Measurements from ENCODE around the gene UNC5B.

DNA sequence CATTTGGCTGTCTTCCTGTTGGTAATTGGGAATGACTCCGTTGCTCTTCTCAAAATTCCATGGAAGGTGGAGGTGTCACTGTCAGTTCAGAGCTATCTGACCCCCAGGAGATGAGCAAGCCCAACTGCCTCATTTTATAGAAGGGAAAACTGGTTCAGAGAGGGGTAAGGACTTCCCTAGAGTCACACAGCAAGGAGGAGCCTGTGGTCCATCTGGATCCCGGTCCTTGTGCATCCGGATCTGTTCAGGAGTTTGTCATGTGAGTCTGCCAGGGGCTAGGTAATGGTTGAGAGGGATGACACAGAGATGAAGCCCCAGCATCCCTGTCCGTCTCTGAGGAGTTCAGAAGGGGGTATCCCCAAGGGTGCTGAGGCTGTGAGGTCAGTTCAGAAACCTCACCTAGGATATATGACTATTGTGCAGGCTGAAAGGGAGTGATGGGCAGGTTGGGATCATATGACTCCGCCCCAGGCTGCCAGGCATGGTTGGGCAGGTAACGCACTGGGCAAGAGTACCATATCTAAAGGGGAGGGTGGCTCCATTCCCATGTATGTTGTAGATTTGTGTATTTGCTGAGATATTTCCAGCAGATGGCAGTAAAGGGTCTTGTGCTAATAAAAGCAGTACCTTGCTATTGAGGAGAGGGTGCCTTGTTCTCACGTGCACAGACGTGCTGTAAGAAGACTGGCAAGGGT lies 90.7 kb downstream of the UNC5B start:
- TF ChIP-seq POLR2AphosphoS5 (IDR thresholded peaks at IDR 0.05; ENCODE audit: borderline replicate concordance, low read depth, low read length) (no peak), EZH2 (IDR thresholded peaks at IDR 0.05) (no peak), FOXP2 (optimal IDR thresholded peaks at IDR 0.05; ENCODE audit: control extremely low read depth, extremely low read length, insufficient read depth) (no peak)
